ENCODE data around the gene FOXJ2. TPM values are rescaled to one million over a fixed set of nuclear protein-coding genes. Genes with fewer than 3 reads are reported as not detected.

FOXJ2 gene
- 7.9 and 9.2 TPM in 2 replicates for total RNA-seq (2013; cell fraction: nucleolus; rRNA removed)
- total RNA-seq (2014; rRNA removed), result 4.2 and 4.7 TPM in 2 replicates
- total RNA-seq (2014; rRNA removed; fragmentation: Illumina TruSeq; extraction: Trizol), result 2.8 and 2.9 TPM in 2 replicates
- 7.9 and 9.3 TPM in 2 replicates for total RNA-seq (2021)
- 3.8 TPM for polyA plus RNA-seq (2011; ENCODE audit: low read depth)
- polyA plus RNA-seq (2011; rRNA removed), result 3.0 and 3.9 TPM in 2 replicates
- polyA plus RNA-seq (2011; cell fraction: cytosol; rRNA removed), result 3.0 and 4.3 TPM in 2 replicates
- polyA plus RNA-seq (2011; cell fraction: nucleus; rRNA removed), result 6.9 and 7.8 TPM in 2 replicates
- polyA plus RNA-seq (2012), result 5.0 and 5.8 TPM in 2 replicates
- 8.5 and 9.1 TPM in 2 replicates for polyA plus RNA-seq (2014; fragmentation: Illumina TruSeq; extraction: Trizol)
- 1 to 10 TPM; 1.4 to 2.2 TPM for polyA plus RNA-seq (2014; fragmentation: Nextera tagmentation; extraction: Ambion mirVana)
- polyA plus RNA-seq (2014; rRNA removed), result 6.5 and 6.6 TPM in 2 replicates
- 1 to 10 TPM; 5.4 to 6.1 TPM for polyA plus RNA-seq (2016; fragmentation: Nextera tagmentation; extraction: Ambion mirVana)
- 3.9 and 4.7 TPM in 2 replicates for polyA minus RNA-seq (2011; rRNA and poly(A)+ RNA removed)
- polyA minus RNA-seq (2011; cell fraction: cytosol; rRNA and poly(A)+ RNA removed), result 2.3 and 4.3 TPM in 2 replicates
- polyA minus RNA-seq (2011; cell fraction: nucleus; rRNA and poly(A)+ RNA removed), result 2.2 and 3.2 TPM in 2 replicates
- Bru-seq, nascent RNA, result percentile 65 among the genes with signal in this experiment
- BruChase-seq, experiment 1, labeled RNA remaining after a 6-hour chase, result percentile 70 among the genes with signal in this experiment
- percentile 76 among the genes with signal in this experiment for BruChase-seq, experiment 2, labeled RNA remaining after a 2-hour chase
- long read RNA-seq, experiment 1, partial matches to known transcripts, result 0 of 1 reads
- long read RNA-seq, experiment 1, other reads (novel, unspliced or antisense), result 1 of 1 reads
- long read RNA-seq, experiment 2, partial matches to known transcripts, result 0 of 1 reads
- long read RNA-seq, experiment 2, other reads (novel, unspliced or antisense), result 1 of 1 reads

- no peaks in the 10 kb centered on the region for H3K9me3 ChIP-seq (replicated peaks; ENCODE audit: control insufficient read depth, insufficient read depth, low read length)
- H3K4me2 ChIP-seq (ENCODE audit: control insufficient read depth, insufficient read depth), result peak within 1 kb of the TSS; percentile 99
- DNase-seq (ENCODE audit: low read depth, low spot score) (no peak), ATAC-seq (peak; percentile 90), FAIRE-seq (no peak)
- H3K9ac ChIP-seq (ENCODE audit: control insufficient read depth, insufficient read depth, low read length), result peak within 1 kb of the TSS; percentile 83
- WGBS (ENCODE audit: insufficient coverage, insufficient replicate concordance, low lambda C conversion rate, missing lambda C conversion rate), result under 1% methylated on average over 53 of the region's 93 CpGs
- H3K4me3 ChIP-seq, result peak within 1 kb of the TSS; percentile 88
- SMC1A ChIA-PET (ENCODE audit: uncharacterized antibody, unreplicated experiment), result interaction anchor here (0.7 to 1.7 kb wide), 5 partner anchors 9 to 99 kb away, joined by 3 to 5 read pairs (median 3); no protein-coding TSS in a partner anchor
- peak within 1 kb of the TSS; percentile 71 for H3K27ac ChIP-seq (ENCODE audit: control insufficient read depth, insufficient read depth)
- in situ Hi-C loops (cut with MboI) (no loop called here), intact Hi-C loops (cut with micrococcal nuclease; ENCODE audit: unreplicated experiment) (no loop called here)
- no peaks in the 10 kb centered on the region for H3K27me3 ChIP-seq (replicated peaks in 1 of 2; ENCODE audit: control insufficient read depth in 2 of 2, insufficient read depth in 2 of 2, low read length in 1 of 2)
- peaks cover 14% of the 10 kb centered on the region for H3K4me1 ChIP-seq (ENCODE audit: control insufficient read depth, insufficient read depth, low read length)
- peaks cover 4% of the 10 kb centered on the region; the same call in 1 of the 2 replicates for H4K20me1 ChIP-seq (ENCODE audit: control insufficient read depth, insufficient read depth)
- POLR2A ChIA-PET, result interaction anchor here (2.5 kb wide), 1 partner anchor 56 kb away, joined by 5 read pairs; no protein-coding TSS in a partner anchor
- H3K36me3 ChIP-seq (ENCODE audit: control insufficient read depth in 2 of 2, insufficient read depth in 2 of 2, low read length in 1 of 2), result no peaks in the 10 kb centered on the region
- peak within 1 kb of the TSS; percentile 88 for H2AFZ ChIP-seq (ENCODE audit: control insufficient read depth, low read depth, low read length)
- CTCF ChIA-PET, result interaction anchor here (0.5 to 1.3 kb wide), 4 partner anchors 13 to 77 kb away, joined by 3 to 5 read pairs (median 4); no protein-coding TSS in a partner anchor
- RAD21 ChIA-PET (ENCODE audit: unreplicated experiment), result no interaction called here
- H3K79me2 ChIP-seq (ENCODE audit: control insufficient read depth, insufficient read depth, low read length), result peaks cover 12% of the 10 kb centered on the region
- TSS peak; percentile 68 for BruUV-seq (replicated peaks)
- TF ChIP-seq ETV6 (conservative IDR thresholded peaks at IDR 0.05 in 1 of 2, IDR thresholded peaks at IDR 0.05 in 1 of 2; ENCODE audit: borderline replicate concordance in 1 of 2, low read depth in 1 of 2), result no peak
- TF ChIP-seq SREBF1 (IDR thresholded peaks at IDR 0.05; ENCODE audit: low read length), result no peak
- 0 out of 2 replicates have a peak, but pooled peaks have one; percentile 36 for TF ChIP-seq DPF2 (IDR thresholded peaks at IDR 0.05)
- TF ChIP-seq, protein P1, sequence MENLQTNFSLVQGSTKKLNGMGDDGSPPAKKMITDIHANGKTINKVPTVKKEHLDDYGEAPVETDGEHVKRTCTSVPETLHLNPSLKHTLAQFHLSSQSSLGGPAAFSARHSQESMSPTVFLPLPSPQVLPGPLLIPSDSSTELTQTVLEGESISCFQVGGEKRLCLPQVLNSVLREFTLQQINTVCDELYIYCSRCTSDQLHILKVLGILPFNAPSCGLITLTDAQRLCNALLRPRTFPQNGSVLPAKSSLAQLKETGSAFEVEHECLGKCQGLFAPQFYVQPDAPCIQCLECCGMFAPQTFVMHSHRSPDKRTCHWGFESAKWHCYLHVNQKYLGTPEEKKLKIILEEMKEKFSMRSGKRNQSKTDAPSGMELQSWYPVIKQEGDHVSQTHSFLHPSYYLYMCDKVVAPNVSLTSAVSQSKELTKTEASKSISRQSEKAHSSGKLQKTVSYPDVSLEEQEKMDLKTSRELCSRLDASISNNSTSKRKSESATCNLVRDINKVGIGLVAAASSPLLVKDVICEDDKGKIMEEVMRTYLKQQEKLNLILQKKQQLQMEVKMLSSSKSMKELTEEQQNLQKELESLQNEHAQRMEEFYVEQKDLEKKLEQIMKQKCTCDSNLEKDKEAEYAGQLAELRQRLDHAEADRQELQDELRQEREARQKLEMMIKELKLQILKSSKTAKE (IDR thresholded peaks at IDR 0.05; ENCODE audit: low read depth, poor library complexity, severe bottlenecking), result no peak
- TF ChIP-seq, protein P2, sequence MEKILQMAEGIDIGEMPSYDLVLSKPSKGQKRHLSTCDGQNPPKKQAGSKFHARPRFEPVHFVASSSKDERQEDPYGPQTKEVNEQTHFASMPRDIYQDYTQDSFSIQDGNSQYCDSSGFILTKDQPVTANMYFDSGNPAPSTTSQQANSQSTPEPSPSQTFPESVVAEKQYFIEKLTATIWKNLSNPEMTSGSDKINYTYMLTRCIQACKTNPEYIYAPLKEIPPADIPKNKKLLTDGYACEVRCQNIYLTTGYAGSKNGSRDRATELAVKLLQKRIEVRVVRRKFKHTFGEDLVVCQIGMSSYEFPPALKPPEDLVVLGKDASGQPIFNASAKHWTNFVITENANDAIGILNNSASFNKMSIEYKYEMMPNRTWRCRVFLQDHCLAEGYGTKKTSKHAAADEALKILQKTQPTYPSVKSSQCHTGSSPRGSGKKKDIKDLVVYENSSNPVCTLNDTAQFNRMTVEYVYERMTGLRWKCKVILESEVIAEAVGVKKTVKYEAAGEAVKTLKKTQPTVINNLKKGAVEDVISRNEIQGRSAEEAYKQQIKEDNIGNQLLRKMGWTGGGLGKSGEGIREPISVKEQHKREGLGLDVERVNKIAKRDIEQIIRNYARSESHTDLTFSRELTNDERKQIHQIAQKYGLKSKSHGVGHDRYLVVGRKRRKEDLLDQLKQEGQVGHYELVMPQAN (conservative IDR thresholded peaks at IDR 0.05), result 0 out of 2 replicates have a peak, but pooled peaks have one; percentile 44
- TF ChIP-seq IKZF1 (conservative IDR thresholded peaks at IDR 0.05), result peak; percentile 75
- no peak for TF ChIP-seq ASH2L (IDR thresholded peaks at IDR 0.05; ENCODE audit: borderline replicate concordance, low read depth)
- TF ChIP-seq FOXK2 (IDR thresholded peaks at IDR 0.05), result no peak
- no peak for TF ChIP-seq MAX (IDR thresholded peaks at IDR 0.05; ENCODE audit: low read depth, low read length)
- no peak for TF ChIP-seq CHD2 (IDR thresholded peaks at IDR 0.05; ENCODE audit: borderline replicate concordance, low read depth, low read length)
- no peak for TF ChIP-seq TAF1 (IDR thresholded peaks at IDR 0.05; ENCODE audit: borderline replicate concordance, low read depth, low read length)
- peak; percentile 83 for TF ChIP-seq POLR2A (IDR thresholded peaks at IDR 0.05; ENCODE audit: low read depth, low read length)
- no peak for TF ChIP-seq CHD1 (IDR thresholded peaks at IDR 0.05; ENCODE audit: low read depth, low read length)
- peak in 1 of 2 experiments; percentile 71; a peak in 2 of 3 replicates for TF ChIP-seq EGR1 (IDR thresholded peaks at IDR 0.05; ENCODE audit: borderline replicate concordance in 1 of 2, low read depth in 2 of 2, low read length in 2 of 2)
These were observed at the start of gene FOXJ2 for GRCh38 chr12:8032242-8033152. Gene FOXJ2, plus strand, starts transcription at chr12:8032716. Its CDS starts 7,117 bp downstream, at chr12:8039833.
